Measurements from ENCODE around the gene SLC25A23.

DNA sequence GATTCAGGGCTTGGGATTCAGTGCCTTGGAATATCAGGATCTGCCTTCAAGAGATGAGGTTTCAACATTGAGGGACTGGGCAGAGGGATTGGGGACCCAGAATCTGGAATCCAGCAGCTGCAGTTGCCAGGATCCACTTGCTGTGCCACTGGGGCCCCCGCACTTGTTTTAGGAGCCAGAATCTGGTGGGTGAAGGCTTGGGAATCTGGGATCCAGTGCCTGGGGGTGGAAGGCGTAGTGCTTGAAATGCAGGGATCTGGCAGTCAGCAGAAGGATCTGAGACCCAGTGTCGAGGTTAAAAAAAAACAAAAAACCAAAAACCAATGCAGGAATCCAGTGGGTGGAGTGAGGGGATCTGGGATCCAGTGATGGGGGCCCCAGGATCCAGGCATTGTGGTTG, 18.7 kb downstream of the SLC25A23 start:
- TF ChIP-seq, protein P1, sequence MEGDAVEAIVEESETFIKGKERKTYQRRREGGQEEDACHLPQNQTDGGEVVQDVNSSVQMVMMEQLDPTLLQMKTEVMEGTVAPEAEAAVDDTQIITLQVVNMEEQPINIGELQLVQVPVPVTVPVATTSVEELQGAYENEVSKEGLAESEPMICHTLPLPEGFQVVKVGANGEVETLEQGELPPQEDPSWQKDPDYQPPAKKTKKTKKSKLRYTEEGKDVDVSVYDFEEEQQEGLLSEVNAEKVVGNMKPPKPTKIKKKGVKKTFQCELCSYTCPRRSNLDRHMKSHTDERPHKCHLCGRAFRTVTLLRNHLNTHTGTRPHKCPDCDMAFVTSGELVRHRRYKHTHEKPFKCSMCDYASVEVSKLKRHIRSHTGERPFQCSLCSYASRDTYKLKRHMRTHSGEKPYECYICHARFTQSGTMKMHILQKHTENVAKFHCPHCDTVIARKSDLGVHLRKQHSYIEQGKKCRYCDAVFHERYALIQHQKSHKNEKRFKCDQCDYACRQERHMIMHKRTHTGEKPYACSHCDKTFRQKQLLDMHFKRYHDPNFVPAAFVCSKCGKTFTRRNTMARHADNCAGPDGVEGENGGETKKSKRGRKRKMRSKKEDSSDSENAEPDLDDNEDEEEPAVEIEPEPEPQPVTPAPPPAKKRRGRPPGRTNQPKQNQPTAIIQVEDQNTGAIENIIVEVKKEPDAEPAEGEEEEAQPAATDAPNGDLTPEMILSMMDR (IDR thresholded peaks at IDR 0.05 in 2 of 3, conservative IDR thresholded peaks at IDR 0.05 in 1 of 3; ENCODE audit: control insufficient read depth in 2 of 3, extremely low read depth in 1 of 3, insufficient read depth in 1 of 3, low read depth in 3 of 3, low read length in 3 of 3) = no peak
- no peak for TF ChIP-seq SMARCA5 (IDR thresholded peaks at IDR 0.05)
